Activated T-cell treated with anti-CD3 and anti-CD28 coated beads, Interleukin-2, amount 50 U/mL, for 24 hours (primary cell): ENCODE measurements around the gene PTPRH.

ENCODE experiments used
- DNase-seq: peaks from one replicate; pipeline ENCODE4 v3.0.0-alpha.2; 2020
- H3K27ac Mint-ChIP-seq: 2 replicates; pipeline ENCODE4 v1.8.0; 2020; ENCODE audit warnings: mild to moderate bottlenecking, mixed read lengths
- H3K27me3 Mint-ChIP-seq: 2 replicates; pipeline ENCODE4 v1.8.0; 2020; ENCODE audit warnings: mixed read lengths
- H3K36me3 Mint-ChIP-seq: 2 replicates; pipeline ENCODE4 v1.8.0; 2020; ENCODE audit warnings: low read depth, mixed read lengths
- H3K4me1 Mint-ChIP-seq: 2 replicates; pipeline ENCODE4 v1.8.0; 2020; ENCODE audit warnings: low read depth, mixed read lengths
- H3K4me3 Mint-ChIP-seq: 2 replicates; pipeline ENCODE4 v1.8.0; 2020; ENCODE audit warnings: mild to moderate bottlenecking, moderate library complexity, mixed read lengths
- H3K9me3 Mint-ChIP-seq: 2 replicates; pipeline ENCODE4 v1.8.0; 2020; ENCODE audit warnings: mixed read lengths

PTPRH gene

DNA sequence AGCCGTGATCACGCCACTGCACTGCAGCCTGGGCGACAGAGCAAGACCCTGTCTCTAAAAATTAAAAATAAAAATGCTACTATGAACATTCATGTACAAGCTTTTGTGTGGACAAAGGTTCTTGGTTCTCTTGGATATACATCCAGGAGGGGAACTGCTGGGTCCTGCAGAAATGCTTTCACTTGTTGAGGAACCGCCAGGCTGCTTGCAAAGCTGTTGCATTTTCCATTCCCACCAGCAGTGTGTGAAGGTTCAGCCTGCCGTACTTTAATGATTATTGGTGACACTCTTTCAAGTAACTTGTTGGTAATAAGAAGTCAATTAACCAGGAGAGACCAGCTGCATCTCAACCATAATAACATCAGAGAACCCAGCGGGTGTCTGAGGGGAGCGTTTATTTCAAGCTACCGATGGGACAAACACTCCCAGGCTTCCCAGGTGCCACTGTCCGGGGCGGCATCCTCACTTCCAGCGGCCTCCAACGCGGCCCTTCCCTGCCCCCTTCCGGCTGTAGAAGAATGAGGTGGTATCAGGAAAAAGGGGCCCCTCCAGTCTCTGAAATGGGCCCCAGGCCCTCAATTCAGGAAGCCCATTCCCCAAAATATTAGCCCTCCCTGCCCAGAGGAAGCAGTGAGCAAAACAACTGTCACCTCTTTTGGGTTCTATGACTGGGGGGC lies 76.7 kb downstream of the PTPRH start:
- DNase-seq: no peak
- H3K27ac Mint-ChIP-seq: no peak overlapping the region
- no peaks in the 10 kb centered on the region for H3K9me3 Mint-ChIP-seq
- H3K36me3 Mint-ChIP-seq: no peaks in the 10 kb centered on the region
- H3K4me3 Mint-ChIP-seq: no peak overlapping the region
- peaks cover 50% of the 10 kb centered on the region for H3K27me3 Mint-ChIP-seq
- no peaks in the 10 kb centered on the region for H3K4me1 Mint-ChIP-seq

DNA sequence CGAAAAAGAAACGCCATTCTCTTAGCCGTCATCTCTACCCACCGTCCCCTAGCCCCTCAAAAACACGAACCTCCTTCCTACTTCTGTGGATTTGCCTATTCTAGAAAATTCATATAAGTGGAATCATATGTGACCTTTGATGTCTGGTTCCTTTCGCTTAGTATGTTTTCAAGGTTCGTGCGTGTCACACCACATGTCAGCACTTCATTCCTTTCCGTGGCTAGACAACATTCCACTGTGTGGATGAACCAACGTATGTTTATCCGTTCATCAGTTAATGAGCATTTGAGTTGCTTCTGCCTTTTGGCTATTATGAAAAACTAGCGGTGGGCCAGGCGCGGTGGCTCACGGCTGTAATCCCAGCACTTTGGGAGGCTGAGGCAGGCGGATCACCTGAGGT lies 77.9 kb downstream of the PTPRH start:
- Mint-ChIP-seq H3K4me3 (no peak overlapping the region), H3K9me3 (no peaks in the 10 kb centered on the region), H3K4me1 (no peaks in the 10 kb centered on the region), H3K27me3 (peaks cover 53% of the 10 kb centered on the region), H3K27ac (no peak overlapping the region), H3K36me3 (no peaks in the 10 kb centered on the region)
- DNase-seq: no peak
